GM12878 (cell line): ENCODE data around the gene NUP37. TPM values are rescaled to one million over a fixed set of nuclear protein-coding genes. Genes with fewer than 3 reads are reported as not detected.

Experiments used
- BCL3 ChIP-seq: IDR thresholded peaks from 2 replicates; pipeline ENCODE4 v1.6.1; 2011; ENCODE audit warnings: borderline replicate concordance, low read depth, mild to moderate bottlenecking, moderate library complexity, low read length; ENCODE audit not compliant: insufficient read depth, poor library complexity, severe bottlenecking
- BRCA1 ChIP-seq: IDR thresholded peaks from 2 replicates; pipeline ENCODE4 v1.6.1; 2011; ENCODE audit warnings: low read depth, low read length, improper control_type of control experiment
- CREB1 ChIP-seq: IDR thresholded peaks from 2 replicates; pipeline ENCODE4 v1.6.1; 2012; ENCODE audit warnings: low read depth, mild to moderate bottlenecking, inconsistent platforms
- ELK1 ChIP-seq: IDR thresholded peaks from 2 replicates; pipeline ENCODE4 v1.6.1; 2012; ENCODE audit warnings: low read depth, low read length, improper control_type of control experiment
- ESRRA ChIP-seq: IDR thresholded peaks from 2 replicates; pipeline ENCODE4 v1.6.1; 2012; ENCODE audit warnings: mild to moderate bottlenecking, low read length, improper control_type of control experiment
- FOS ChIP-seq: IDR thresholded peaks from 3 replicates; pipeline ENCODE4 v1.6.1; 2011; ENCODE audit warnings: borderline replicate concordance; ENCODE audit not compliant: insufficient read length; ENCODE audit errors: extremely low read depth
- MLLT1 ChIP-seq: fragments of 450-650 bp; IDR thresholded peaks from 2 replicates; pipeline ENCODE4 v1.6.1; 2016; ENCODE audit warnings: mild to moderate bottlenecking
- NFIC ChIP-seq: IDR thresholded peaks from 2 replicates; pipeline ENCODE4 v1.6.1; 2012; ENCODE audit warnings: low read depth, mild to moderate bottlenecking, inconsistent platforms, low read length, moderate library complexity
- NFYB ChIP-seq: IDR thresholded peaks from 2 replicates; pipeline ENCODE4 v1.6.1; 2011; ENCODE audit warnings: low read depth, mild to moderate bottlenecking, low read length, improper control_type of control experiment, moderate library complexity; ENCODE audit not compliant: insufficient read depth
- RELB ChIP-seq: fragments of 450-650 bp; IDR thresholded peaks from 2 replicates; pipeline ENCODE4 v1.6.1; 2017; ENCODE audit warnings: low read depth, mild to moderate bottlenecking, moderate library complexity
- SMC3 ChIP-seq: IDR thresholded peaks from 2 replicates; pipeline ENCODE4 v1.6.1; 2011; ENCODE audit warnings: low read length, improper control_type of control experiment, borderline replicate concordance
- SRF ChIP-seq, 2 experiments: IDR thresholded peaks; 2 replicates each; pipeline ENCODE4 v1.6.1; 2011; ENCODE audit warnings: low read depth in 2 of 2, low read length in 2 of 2, mild to moderate bottlenecking in 1 of 2, moderate library complexity in 1 of 2
- STAT3 ChIP-seq: IDR thresholded peaks from 2 replicates; pipeline ENCODE4 v1.6.1; 2011; ENCODE audit warnings: low read depth, low read length, improper control_type of control experiment
- TARDBP ChIP-seq: IDR thresholded peaks from 2 replicates; pipeline ENCODE4 v1.6.1; 2016; ENCODE audit warnings: borderline replicate concordance
- ZBTB4 ChIP-seq: fragments of 450-650 bp; formaldehyde crosslinking; IDR thresholded peaks from 2 replicates; pipeline ENCODE4 v1.4.0; 2022; ENCODE audit warnings: mild to moderate bottlenecking, moderate library complexity
- ZNF207 ChIP-seq: fragments of 450-650 bp; IDR thresholded peaks from 2 replicates; pipeline ENCODE4 v1.6.1; 2014; ENCODE audit warnings: antibody characterized with exemption, mild to moderate bottlenecking, borderline replicate concordance
- ZSCAN29 ChIP-seq: fragments of 450-650 bp; IDR thresholded peaks from 2 replicates; pipeline ENCODE4 v1.6.1; 2017; ENCODE audit warnings: mild to moderate bottlenecking, moderate library complexity
- polyA plus RNA-seq, 11 experiments: library from polyadenylated mRNA; depleted of rRNA in 4 of 11; unstranded in 6 of 11; stranded (reverse) in 5 of 11; fragments of >200 nt; fragmentation: Nextera tagmentation in 4 of 11; fragmentation: Illumina TruSeq in 1 of 11; extraction: Ambion mirVana in 4 of 11; extraction: Trizol in 1 of 11; gene quantifications; 1 replicate in 1 of 11; 2 replicates in 10 of 11; pipeline versions ENCODE4 v1.2.1 to v1.2.3, GENCODE V29; 2011 to 2016; ENCODE audit warnings: inconsistent platforms in 2 of 11, missing spikeins in 2 of 11, low read depth in 1 of 11
- total RNA-seq, 4 experiments: library from RNA; depleted of rRNA in 3 of 4; stranded (reverse); fragments of >200 nt in 3 of 4; fragmentation: Illumina TruSeq in 1 of 4; extraction: Trizol in 1 of 4; gene quantifications; 2 replicates each; pipeline versions ENCODE4 v1.2.1 to v1.2.3, GENCODE V29; 2013 to 2021
- TF ChIP-seq, protein P1 (sequence below): IDR thresholded peaks from 2 replicates; pipeline ENCODE4 v1.6.1; 2011; ENCODE audit warnings: low read depth, mild to moderate bottlenecking, low read length, moderate library complexity, borderline replicate concordance; ENCODE audit errors: extremely low read depth

The NUP37 gene
- total and polyA plus RNA-seq, 10 of the 15 experiments (the other 5 are each of a cell fraction or from before 2014, with no cell fraction given), result 51.8 to 250 (median 99.6) TPM

GRCh38 chr12:102061560-102062418 lies 58.1 kb downstream of the NUP37 start, which contains the start of gene WASHC3 (continued):
- no peak for TF ChIP-seq ZSCAN29
- no peak for TF ChIP-seq NFIC
- no peak; the same call in 1 of the 2 replicates for TF ChIP-seq ZNF207
- 0 out of 2 replicates have a peak, but pooled peaks have one; percentile 7 for TF ChIP-seq RELB
- TF ChIP-seq ESRRA, result no peak
- 0 out of 2 replicates have a peak, but pooled peaks have one; percentile 3 for TF ChIP-seq ZBTB4 (CRISPR knock-in tag)
- TF ChIP-seq SRF (IDR thresholded peaks at IDR 0.05; ENCODE audit: low read depth in 2 of 2, low read length in 2 of 2), result no peak
- TF ChIP-seq TARDBP, result peak; percentile 31; the same call in 1 of the 2 replicates
- TF ChIP-seq ELK1, result peak; percentile 73
- TF ChIP-seq BRCA1, result no peak
- TF ChIP-seq FOS, result no peak
- TF ChIP-seq CREB1, result peak; percentile 95
- TF ChIP-seq, protein P1, sequence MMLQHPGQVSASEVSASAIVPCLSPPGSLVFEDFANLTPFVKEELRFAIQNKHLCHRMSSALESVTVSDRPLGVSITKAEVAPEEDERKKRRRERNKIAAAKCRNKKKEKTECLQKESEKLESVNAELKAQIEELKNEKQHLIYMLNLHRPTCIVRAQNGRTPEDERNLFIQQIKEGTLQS, result no peak
- TF ChIP-seq BCL3, result peak; percentile 25
- TF ChIP-seq NFYB, result 0 out of 2 replicates have a peak, but pooled peaks have one; percentile 43
- TF ChIP-seq STAT3, result no peak
- TF ChIP-seq SMC3, result no peak
- peak; percentile 44; the same call in 1 of the 2 replicates for TF ChIP-seq MLLT1
